Thoracic aorta (tissue), 2 donors: Measurements from ENCODE around the gene FBXO27. TPM values are rescaled to one million over a fixed set of nuclear protein-coding genes. Genes with fewer than 3 reads are reported as not detected.

Experiments
- ATAC-seq: fragments of 150-250 bp; one replicate; pipeline ENCODE4 v1.8.0; 2017; ENCODE audit warnings: low read depth; ENCODE audit not compliant: insufficient number of reproducible peaks, low FRiP score
- DNase-seq: peaks from one replicate; pipeline ENCODE4 v3.0.0-alpha.2; 2020; ENCODE audit warnings: low spot score
- H3K27ac ChIP-seq, 2 donors: fragments of 200-600 bp; sonication (generic); 1 replicate in 1 of 2; 2 replicates in 1 of 2; pipeline ENCODE4 v1.5.1; 2016; ENCODE audit warnings: mild to moderate bottlenecking in 2 of 2, moderate library complexity in 2 of 2
- H3K27me3 ChIP-seq: fragments of 200-600 bp; sonication (generic); replicated peaks from 2 replicates; pipeline ENCODE4 v1.6.0; 2016; ENCODE audit warnings: mild to moderate bottlenecking; ENCODE audit not compliant: insufficient read depth
- H3K36me3 ChIP-seq: fragments of 200-600 bp; sonication (generic); one replicate; pipeline ENCODE4 v1.5.1; 2016
- H3K4me1 ChIP-seq, 2 donors: fragments of 200-600 bp; sonication (generic); 1 replicate in 1 of 2; 2 replicates in 1 of 2; pipeline versions ENCODE4 v1.5.1 to v1.6.0; 2016; ENCODE audit warnings: low read depth in 2 of 2, mild to moderate bottlenecking in 1 of 2; ENCODE audit not compliant: control insufficient read depth in 1 of 2
- H3K4me3 ChIP-seq: fragments of 200-600 bp; sonication (generic); 2 replicates; pipeline ENCODE4 v1.5.1; 2016; ENCODE audit warnings: mild to moderate bottlenecking
- H3K9me3 ChIP-seq: fragments of 200-600 bp; sonication (generic); 2 replicates; pipeline ENCODE4 v1.5.1; 2016
- total RNA-seq, 2 donors: library from RNA; depleted of rRNA; stranded (reverse); fragments of >200 nt; gene quantifications; one replicate each; pipeline versions ENCODE4 v1.1.0 to v1.2.3, GENCODE V29; 2016
- TF ChIP-seq, protein P1 (sequence below): fragments of 200-600 bp; sonication (generic); IDR thresholded peaks from one replicate; pipeline ENCODE4 v1.5.1; 2019; ENCODE audit warnings: antibody characterized with exemption

The FBXO27 gene
- total RNA-seq, 2 donors from 2014 or later = 1.5 to 37.6 TPM

GRCh38 chr19:39009001-39009400, 23.3 kb downstream of the FBXO27 start:
- Histone ChIP-seq H3K9me3 (no peaks in the 10 kb centered on the region), H3K4me3 (no peak overlapping the region), H3K4me1 (no peaks in the 10 kb centered on the region), H3K27ac (no peak overlapping the region), H3K27me3 (no peaks in the 10 kb centered on the region), H3K36me3 (no peaks in the 10 kb centered on the region)
- TF ChIP-seq, protein P1, sequence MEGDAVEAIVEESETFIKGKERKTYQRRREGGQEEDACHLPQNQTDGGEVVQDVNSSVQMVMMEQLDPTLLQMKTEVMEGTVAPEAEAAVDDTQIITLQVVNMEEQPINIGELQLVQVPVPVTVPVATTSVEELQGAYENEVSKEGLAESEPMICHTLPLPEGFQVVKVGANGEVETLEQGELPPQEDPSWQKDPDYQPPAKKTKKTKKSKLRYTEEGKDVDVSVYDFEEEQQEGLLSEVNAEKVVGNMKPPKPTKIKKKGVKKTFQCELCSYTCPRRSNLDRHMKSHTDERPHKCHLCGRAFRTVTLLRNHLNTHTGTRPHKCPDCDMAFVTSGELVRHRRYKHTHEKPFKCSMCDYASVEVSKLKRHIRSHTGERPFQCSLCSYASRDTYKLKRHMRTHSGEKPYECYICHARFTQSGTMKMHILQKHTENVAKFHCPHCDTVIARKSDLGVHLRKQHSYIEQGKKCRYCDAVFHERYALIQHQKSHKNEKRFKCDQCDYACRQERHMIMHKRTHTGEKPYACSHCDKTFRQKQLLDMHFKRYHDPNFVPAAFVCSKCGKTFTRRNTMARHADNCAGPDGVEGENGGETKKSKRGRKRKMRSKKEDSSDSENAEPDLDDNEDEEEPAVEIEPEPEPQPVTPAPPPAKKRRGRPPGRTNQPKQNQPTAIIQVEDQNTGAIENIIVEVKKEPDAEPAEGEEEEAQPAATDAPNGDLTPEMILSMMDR = no peak
- no peak for ATAC-seq
- no peak for DNase-seq

DNA sequence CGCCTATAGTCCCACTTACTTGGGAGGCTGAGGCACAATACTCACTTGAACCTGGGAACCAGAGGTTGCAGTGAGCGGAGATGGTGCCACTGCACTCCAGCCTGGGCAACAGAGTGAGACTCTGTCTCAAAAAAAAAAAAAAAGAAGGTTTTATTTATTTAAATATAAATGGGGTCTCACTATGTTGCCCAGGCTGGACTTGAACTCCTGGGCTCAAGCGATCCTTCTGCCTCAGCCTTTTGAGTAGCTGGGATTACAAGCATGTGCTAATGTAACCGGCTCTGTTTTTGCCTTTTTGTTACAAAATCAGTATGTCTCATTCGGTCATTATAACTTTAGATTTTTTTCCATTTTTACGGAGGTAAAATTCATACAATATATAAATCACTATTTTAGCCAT, 24.2 kb downstream of the FBXO27 start:
- H3K27me3 ChIP-seq = no peaks in the 10 kb centered on the region
- H3K4me3 ChIP-seq = no peak overlapping the region
- DNase-seq (no peak), ATAC-seq (no peak)
- no peaks in the 10 kb centered on the region for H3K9me3 ChIP-seq
- no peaks in the 10 kb centered on the region for H3K4me1 ChIP-seq
- no peaks in the 10 kb centered on the region for H3K36me3 ChIP-seq
- TF ChIP-seq, protein P1 = no peak
- no peak overlapping the region for H3K27ac ChIP-seq

- DNase-seq = no peak
- TF ChIP-seq, protein P1 = no peak
Observed at GRCh38 chr19:39007096-39007495, 25.3 kb downstream of the FBXO27 start.

GRCh38 chr19:39004403-39004802, 27.9 kb downstream of the FBXO27 start:
- Histone ChIP-seq H3K4me1 (no peaks in the 10 kb centered on the region), H3K4me3 (no peak overlapping the region), H3K27ac (no peak overlapping the region), H3K36me3 (no peaks in the 10 kb centered on the region), H3K27me3 (no peaks in the 10 kb centered on the region), H3K9me3 (no peaks in the 10 kb centered on the region)
- ATAC-seq (no peak), DNase-seq (no peak)
- TF ChIP-seq, protein P1 = no peak

More at GRCh38 chr19:39007096-39007495, 25.3 kb downstream of the FBXO27 start:
- no peak for ATAC-seq
- Histone ChIP-seq H3K27me3 (no peaks in the 10 kb centered on the region), H3K27ac (no peak overlapping the region), H3K9me3 (no peaks in the 10 kb centered on the region), H3K4me3 (no peak overlapping the region), H3K4me1 (no peaks in the 10 kb centered on the region), H3K36me3 (no peaks in the 10 kb centered on the region)

DNA sequence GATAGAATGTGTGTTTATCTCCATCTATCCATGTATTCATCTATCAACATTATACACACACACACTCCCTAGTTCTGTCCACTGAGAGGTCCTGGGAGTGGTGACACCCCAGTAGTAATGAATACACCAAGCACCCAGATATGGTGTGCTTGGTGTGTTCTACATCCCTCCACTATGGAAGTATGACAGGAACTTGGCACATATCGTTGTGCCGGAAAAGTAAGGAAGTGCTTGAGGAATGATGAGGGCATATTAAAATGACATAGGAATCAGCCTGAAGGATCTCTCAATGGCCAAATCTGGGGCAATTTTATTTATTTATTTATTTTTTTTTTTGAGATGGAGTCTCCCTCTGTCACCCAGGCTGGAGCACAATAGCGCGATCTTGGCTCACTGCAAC, 28.6 kb downstream of the FBXO27 start:
- DNase-seq = no peak
- no peaks in the 10 kb centered on the region for H3K36me3 ChIP-seq
- ATAC-seq = no peak
- TF ChIP-seq, protein P1 = no peak
- H3K4me3 ChIP-seq = no peak overlapping the region
- H3K4me1 ChIP-seq = no peaks in the 10 kb centered on the region
- H3K27ac ChIP-seq = no peak overlapping the region
- H3K27me3 ChIP-seq = no peaks in the 10 kb centered on the region
- H3K9me3 ChIP-seq = no peaks in the 10 kb centered on the region
